GM19395 (cell line): ENCODE results near the gene SLC35B4.
"Not testable (repeated sequence)": the region's sequence is repeated elsewhere in the genome, so short reads cannot be mapped to it uniquely, and the experiment has no call there.

ENCODE experiments used
- ATAC-seq: cut with Tn5 transposase; IDR thresholded peaks from one replicate; pipeline ENCODE4 v1.9.1; 2021; ENCODE audit warnings: mild to moderate bottlenecking, moderate library complexity; ENCODE audit not compliant: unreplicated experiment

The SLC35B4 gene

DNA sequence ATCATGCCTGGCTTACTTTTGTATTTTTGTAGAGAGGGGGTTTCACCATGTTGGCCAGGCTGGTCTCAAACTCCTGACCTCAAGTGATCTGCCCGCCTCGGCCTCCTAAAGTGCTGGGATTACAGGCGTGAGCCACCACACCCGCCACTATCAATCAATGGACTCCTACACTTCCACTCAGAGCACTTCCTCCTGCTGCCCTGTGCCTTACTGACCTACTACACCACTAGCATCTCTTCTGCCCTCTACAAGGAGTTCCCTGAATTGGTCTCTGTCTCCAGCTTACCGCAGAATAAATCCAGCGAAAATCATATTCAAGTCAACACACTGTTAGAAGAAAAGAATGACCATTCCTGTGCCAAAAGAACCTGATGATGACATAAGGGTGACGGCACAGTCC is 20.7 kb downstream of the SLC35B4 start:
- ATAC-seq, result not testable (repeated sequence)

DNA sequence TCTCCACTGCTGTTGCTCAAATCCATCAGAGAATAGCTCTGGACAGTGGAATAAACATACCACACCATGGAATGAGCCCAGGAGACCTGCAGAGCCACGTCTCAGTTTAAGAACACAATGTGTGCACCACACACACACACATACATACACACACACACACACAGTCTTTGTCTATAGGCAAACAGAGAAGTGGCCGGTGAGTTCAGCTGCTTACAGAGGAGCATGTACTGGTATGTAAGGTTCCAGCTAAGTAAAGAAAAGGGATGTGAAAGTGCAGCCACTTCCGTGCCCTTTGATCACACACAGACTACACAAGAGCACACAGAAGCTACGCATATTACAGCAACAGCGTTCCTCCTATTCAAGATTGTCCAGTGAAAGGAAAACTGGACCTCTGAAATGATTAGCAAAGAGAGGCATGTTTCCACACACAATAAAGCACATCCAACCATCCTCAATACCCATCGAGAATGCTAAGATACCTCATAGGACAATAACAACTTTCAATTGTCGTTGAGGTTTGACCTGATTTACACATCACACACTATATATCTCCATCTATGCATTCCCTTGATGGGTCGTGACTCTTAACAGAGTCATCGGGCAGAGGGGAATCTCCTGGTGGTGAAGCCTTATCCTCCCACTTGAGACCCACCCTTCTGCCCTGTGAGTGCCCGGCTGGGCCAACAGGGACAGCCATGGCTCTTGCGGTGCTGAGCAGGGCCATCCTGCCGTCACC is 23.6 kb downstream of the SLC35B4 start:
- peak; percentile 100 for ATAC-seq

DNA sequence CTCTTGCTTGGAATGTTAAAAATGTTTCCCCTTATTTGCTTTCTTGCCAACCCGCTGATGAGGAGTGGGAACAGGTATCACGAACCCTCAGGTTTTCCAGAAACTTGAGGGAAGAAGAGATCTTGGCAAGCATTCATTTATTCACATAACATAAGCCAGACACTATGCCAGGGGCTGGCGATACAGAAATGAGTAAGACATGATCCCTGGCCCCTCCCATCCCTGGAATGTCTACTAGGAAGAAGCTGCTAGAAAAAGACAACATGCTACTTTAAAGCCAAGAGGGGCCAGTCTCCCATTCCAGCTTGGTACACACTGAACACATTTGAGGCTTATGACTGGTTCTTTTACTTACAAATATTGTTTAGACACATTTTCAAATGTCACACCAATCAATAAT is 26.4 kb downstream of the SLC35B4 start:
- no peak for ATAC-seq

DNA sequence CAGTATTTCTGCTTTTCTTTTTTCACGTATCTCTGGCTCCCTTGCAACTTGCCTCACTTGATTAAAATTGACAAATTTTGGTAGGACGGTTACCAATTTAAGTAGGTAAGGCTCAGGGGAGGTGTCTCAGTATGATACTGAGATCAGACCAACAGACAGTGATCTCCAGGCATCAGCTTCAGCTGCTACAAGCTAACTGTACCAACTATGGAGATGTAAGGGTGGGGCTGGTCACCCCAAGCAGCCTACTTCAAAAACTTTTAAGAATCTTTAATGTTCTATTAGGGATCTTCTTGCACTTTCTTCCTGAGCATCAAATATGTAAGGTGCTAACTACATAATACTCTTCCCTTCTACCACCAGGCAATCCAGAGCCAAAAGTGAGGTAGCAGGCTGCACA is 26.9 kb downstream of the SLC35B4 start:
- ATAC-seq, result no peak

DNA sequence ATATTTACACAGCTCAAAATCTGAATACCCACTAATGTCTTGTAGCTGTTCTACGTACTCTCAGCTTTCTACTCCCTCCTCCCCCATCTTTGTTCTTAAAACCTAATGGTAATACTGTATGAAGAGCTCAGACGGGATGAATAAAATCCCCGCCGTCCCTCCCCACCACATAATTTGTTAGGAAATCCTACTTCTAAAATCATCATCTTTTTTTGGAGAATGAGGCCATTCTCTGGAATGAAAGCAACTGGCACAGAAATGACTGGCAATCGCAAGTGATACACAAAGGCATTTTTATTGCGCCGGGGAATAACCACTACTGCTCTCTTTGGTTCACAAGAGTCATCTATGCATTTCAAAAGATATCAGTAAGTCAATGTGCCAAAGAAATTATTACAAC is 27.3 kb downstream of the SLC35B4 start:
- ATAC-seq, result no peak

DNA sequence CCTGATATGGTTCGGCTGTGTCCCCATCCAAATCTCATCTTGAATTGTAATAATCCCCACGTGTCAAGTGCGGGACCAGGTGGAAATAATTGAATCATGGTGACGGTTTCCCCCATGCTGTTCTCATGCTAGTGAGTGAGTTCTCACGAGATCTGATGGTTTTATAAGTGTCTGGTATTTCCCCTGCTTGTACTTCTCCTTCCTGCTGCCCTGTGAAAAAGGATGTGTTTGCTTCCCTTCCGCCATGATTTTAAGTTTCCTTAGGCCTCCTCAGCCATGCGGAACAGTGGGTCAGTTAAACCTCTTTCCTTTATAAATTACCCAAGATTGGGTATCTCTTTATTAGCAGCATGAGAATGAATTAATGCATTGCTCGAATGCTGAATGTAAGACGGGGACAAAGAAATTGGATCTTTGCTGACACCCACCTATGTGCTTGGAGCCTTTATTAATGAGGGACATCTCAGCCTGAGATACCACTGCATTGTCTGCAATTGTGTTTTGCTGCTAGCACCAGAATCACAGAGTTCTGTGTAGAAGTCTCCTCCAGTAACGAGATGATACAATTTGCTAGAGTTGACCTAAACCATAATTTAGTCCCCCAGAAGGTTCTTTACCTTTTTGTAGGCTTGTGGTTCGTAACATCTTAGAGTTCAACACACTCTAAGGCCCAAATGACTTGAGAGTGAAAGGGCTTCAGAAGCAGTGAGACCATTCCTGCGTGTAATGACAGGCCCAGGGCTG is 28.6 kb downstream of the SLC35B4 start:
- ATAC-seq, result no peak

DNA sequence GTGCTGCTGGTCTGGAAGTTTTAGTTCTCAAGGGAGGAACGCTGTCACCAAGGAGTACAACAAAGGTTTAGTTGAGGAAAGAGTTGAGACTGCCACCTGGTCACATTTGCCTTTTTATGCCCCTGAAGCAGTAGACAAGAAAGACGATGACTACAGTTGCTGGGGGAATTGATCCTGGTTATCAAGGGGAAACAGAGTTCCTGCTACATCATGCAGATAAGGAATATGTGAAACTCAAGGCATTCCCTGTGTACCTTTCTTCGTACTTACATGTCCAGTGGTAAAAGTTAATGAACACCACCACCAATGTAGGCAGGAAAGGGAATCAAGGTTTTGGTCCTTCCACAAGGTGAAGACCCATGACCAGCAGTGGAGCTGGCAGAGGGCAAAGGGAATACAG is 31.8 kb downstream of the SLC35B4 start:
- no peak for ATAC-seq

DNA sequence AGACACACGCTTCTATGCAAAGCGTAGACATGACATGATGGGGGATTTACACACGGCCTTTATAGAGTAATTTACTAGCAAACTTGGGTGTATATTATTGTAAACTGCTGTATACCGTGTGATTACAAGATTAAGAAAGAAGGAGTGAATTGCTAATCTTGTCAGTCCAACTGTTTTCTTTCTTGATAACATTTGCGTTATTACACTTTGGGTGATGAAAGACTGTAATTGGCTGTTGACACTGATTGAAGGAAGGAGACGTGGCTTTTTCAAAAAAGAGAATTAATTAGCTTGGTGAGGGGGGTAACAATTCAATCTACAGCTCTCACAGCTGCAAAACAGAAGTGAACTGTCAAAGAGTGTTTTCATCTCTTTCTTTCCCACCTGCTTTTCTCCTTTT is 32.7 kb downstream of the SLC35B4 start:
- no peak for ATAC-seq

DNA sequence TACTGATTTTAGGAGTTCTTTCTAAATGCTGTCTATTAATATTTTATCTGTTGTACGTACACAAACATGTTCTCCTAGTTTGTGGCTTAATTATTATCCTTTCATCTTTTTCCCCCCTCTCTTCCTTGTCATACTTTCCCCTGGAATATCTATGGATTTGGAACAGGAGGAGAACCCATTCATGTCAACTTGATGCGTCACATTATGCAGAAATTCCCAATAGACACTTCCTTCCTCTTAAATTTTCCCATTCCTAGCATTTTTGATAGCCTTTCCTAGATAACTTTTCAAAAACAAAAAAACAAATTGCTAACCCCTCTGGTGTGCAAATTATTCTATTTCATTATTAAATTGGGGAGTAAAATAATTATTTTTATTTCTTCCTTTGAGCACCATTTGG is 36.2 kb downstream of the SLC35B4 start:
- no peak for ATAC-seq

DNA sequence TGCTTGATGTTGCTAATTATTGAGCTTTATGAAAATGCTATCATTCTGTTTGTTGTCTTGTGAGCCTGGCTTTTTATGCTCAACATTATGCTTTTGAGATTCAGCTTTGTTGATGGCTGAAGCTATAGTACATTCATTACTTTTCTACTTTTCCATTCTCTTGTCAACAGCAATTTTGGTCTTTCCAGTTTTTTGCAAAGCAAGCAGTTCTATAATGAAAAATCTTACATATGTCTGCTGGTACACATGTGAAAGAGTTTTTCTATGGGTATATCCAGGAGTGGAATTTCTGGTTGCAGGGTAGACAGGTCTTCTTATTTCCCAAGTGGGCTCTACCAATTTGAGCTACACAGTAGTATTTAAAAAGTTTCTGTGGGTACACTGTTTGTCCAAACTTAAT is 36.8 kb downstream of the SLC35B4 start:
- ATAC-seq, result no peak

DNA sequence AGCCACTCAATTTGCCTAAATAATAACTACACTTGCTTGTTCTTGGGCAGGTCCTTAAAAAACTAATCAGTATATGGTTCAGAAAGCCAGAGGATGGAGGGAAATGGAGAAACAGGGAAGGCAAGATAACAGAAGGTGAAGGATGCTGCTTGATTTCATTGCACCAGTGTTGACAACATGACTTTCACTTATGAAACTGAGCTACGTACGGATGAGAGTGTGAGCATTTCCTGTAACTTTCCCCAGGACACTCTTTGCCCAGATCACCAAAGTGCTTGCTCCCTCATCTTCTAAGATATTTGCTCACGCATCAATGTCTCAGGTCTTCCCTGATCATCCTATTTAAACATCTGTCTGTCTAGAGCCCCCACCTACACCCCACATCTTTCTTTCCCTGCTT is 37.4 kb downstream of the SLC35B4 start:
- no peak for ATAC-seq

DNA sequence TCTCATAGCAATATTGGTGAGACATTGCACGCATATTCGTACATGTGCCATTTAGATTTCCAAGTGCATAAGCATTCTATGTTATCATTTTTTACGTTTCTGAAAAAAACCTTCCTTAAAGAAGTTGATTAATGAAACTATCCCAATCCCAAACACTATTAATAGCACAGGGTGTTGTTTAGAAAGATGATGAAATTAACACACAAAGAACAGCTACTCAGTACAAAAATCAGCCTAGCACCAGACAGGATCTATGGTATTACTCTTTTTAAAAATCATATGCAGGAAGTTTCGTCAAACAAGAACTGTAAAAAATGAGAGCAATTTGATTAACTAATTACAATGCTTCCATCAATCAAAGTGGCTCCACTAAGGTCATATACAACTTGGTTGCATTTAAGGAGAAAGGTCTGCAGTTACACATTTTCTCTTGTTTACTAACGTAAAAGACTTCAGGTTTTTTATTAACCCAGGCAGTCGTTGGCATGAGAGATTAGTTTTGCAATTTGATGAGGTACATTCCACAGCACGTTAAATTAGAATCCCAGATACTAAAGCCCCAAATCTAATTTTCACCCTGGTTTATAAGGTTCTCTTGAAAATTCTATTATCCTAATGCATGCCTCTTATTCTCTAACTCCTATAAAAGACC is 38.1 kb downstream of the SLC35B4 start:
- no peak for ATAC-seq

DNA sequence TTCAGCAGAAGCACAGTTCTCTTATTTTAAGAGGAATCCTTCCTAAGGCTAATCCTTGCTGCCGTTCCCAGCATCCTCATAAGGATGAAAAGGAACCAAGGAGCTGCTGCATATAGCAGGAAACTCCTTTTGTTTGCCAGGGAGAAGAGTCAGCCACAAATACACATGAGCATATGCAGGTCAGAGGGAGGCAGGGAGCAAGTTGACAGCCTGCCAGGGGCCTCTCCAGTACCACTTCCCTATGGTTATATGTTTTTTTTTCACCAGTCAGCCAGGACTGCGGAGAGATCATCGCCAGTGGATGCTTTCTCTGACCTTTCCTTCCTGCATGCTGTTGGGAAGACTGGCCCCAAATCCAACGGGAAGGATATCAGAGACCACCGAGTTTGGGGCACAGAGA is 39.8 kb downstream of the SLC35B4 start:
- ATAC-seq, result no peak

DNA sequence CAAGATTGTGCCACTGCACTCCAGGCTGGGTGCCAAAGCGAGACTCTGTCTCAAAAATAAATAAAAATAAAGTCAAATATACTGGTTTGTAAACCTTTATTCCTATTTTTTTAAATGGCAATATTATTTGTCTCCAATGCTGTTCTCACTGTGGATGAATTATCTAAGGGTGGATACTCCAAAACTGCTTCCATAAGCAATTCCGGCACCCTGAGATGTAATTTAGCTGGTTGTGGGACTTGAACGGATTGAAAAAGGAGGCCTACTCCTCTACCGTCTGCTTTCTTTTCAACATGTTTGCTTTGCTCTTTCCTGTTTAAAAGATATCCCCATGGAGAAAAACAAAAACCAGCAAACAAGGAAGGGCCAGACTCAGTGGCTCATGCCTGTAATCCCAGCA is 54.4 kb downstream of the SLC35B4 start:
- ATAC-seq, result no peak

DNA sequence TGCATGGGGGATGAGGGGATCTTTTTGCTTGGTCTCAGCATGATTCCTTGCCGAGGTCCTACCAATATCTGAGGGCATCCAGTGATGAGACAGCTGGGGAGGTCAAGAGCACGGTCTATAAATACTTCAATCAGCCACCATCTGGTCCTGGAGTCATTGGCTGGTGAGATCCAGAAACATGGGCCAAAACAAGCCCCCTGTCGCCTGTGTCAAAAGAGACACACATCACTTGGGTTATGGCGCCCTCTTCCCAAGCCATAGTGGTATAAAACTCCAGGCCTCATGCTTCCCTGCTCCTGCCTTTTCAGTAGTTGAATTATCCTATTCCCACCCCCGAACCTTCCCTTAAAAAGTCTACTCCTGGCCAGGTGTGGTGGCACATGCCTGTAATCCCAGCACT is 60.9 kb downstream of the SLC35B4 start:
- no peak for ATAC-seq

DNA sequence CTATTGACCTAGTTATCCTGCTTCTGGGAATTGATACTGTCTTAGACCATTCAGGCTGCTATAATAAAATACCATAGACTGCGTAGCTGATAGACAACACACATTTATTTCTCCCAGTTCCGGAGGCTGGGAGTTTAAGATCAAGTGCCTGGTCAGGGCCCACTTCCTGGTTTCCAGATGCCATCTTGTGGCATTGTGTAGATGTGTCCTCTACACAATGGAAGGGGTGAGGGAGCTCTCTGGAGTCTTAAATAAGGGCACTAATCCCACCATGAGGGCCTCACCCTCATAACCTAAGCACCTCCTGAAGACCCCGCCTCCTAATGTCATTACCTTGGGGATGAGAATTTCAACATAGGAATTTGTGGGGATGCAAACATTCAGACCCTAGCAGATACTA is 62.4 kb downstream of the SLC35B4 start:
- no peak for ATAC-seq

DNA sequence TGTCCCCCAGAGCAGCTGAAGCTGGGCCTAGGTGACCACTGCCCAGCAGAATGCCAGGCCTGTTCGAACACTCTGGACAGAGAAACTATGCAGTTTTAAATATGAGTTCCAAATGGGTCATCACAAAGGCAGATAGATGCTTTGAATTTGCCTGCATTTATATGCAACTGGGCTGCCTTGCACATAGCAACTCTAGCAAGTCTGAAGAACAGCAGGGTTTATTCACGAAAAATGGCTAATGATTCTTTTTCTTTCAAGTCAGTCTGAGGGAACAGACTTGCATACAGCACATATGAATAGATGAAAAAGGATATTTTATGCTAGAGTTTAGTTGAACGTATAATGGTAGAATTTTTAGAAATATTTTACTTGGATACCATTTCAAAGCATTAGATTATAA is 68.5 kb downstream of the SLC35B4 start:
- ATAC-seq, result no peak

DNA sequence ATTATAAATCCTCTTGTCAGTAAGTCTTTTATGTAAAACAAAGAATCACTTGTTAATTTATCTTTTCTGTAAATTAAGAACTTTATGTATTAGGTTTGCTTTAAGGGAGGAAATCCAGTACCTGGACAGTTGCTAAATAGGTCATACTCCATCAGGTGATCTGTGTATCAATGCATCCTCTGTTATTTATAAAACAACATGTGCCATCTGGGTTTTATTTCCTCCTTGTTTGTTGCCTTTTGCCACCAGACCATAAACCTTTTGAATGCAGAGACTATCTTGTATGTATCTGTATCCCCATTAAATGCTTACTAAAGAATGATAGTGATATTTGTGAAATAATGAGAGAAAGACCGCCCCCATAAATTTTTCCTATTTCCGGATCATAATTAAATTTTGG is 70.0 kb downstream of the SLC35B4 start:
- no peak for ATAC-seq

DNA sequence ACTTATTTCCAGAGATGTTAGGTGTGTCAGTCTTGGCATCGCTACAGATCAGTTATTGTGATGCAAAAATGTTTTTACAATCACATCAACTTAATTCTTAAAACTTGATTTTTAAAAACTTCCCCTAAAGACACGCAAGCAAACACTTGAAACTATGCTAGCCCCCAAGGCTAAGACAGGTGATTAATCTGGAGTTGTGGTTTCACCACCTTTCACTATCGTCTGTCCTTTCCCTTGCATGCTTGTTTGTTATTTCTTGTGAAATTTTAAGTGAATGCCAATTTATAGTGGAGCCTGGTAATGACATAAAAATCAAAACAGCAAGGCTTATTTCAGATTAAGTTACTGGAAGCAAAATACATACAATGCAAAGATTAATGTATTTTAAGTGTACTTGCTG is 70.4 kb downstream of the SLC35B4 start:
- ATAC-seq, result no peak

DNA sequence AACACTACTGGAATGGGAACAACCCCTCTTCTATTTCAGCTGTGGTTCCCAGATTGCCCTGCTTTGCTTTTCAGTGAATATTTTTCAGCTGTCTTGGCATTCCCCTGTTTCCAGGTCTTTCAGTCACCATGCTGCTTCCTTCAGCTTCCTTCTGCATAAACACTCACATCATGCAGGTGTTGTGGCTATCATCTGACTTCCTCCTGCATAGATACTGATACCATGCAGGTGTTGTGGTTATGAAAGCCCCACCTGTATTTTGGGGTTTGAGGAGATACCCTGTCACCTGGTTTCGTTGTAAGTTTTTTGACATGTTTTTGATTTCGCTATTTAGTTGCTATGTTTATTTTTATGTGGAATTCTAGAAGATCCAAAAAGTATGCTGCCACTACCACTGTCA is 71.5 kb downstream of the SLC35B4 start:
- ATAC-seq, result no peak
